ENCODE measurements around the gene GGACT.

GRCh38 chr13:100537951-100538462, 50.6 kb downstream of the GGACT start:
- TF ChIP-seq, protein P1, sequence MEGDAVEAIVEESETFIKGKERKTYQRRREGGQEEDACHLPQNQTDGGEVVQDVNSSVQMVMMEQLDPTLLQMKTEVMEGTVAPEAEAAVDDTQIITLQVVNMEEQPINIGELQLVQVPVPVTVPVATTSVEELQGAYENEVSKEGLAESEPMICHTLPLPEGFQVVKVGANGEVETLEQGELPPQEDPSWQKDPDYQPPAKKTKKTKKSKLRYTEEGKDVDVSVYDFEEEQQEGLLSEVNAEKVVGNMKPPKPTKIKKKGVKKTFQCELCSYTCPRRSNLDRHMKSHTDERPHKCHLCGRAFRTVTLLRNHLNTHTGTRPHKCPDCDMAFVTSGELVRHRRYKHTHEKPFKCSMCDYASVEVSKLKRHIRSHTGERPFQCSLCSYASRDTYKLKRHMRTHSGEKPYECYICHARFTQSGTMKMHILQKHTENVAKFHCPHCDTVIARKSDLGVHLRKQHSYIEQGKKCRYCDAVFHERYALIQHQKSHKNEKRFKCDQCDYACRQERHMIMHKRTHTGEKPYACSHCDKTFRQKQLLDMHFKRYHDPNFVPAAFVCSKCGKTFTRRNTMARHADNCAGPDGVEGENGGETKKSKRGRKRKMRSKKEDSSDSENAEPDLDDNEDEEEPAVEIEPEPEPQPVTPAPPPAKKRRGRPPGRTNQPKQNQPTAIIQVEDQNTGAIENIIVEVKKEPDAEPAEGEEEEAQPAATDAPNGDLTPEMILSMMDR (IDR thresholded peaks at IDR 0.05) = no peak
- TF ChIP-seq POLR2A (IDR thresholded peaks at IDR 0.05) = no peak

Measured in Peyer's patch (tissue), 4 donors.